MM.1S (cell line): ENCODE measurements around the gene STAG3.
"Not testable (repeated sequence)": the region's sequence is repeated elsewhere in the genome, so short reads cannot be mapped to it uniquely, and the experiment has no call there.

Source experiments
- DNase-seq: peaks from one replicate; pipeline ENCODE4 v3.0.0-alpha.2; 2015
- H2AFZ ChIP-seq: fragments of 300-600 bp; sonication (generic); 2 replicates; pipeline ENCODE4 v1.6.0; 2016; ENCODE audit warnings: antibody characterized with exemption, low read length
- H3F3A ChIP-seq: fragments of 300-600 bp; sonication (generic); 2 replicates; pipeline ENCODE4 v1.6.1; 2016; ENCODE audit warnings: mild to moderate bottlenecking, antibody characterized with exemption, low read length, moderate library complexity, mixed read lengths; ENCODE audit not compliant: insufficient read depth
- H3K27ac ChIP-seq: fragments of 300-600 bp; sonication (generic); 2 replicates; pipeline ENCODE4 v1.5.1; 2016; ENCODE audit warnings: mild to moderate bottlenecking, low read length
- H3K27me3 ChIP-seq: fragments of 300-600 bp; sonication (generic); replicated peaks from 2 replicates; pipeline ENCODE4 v1.6.0; 2016; ENCODE audit warnings: low read length; ENCODE audit not compliant: insufficient read depth
- H3K36me3 ChIP-seq: fragments of 300-600 bp; sonication (generic); replicated peaks from 2 replicates; pipeline ENCODE4 v1.6.1; 2016; ENCODE audit warnings: mild to moderate bottlenecking, low read length, mixed read lengths; ENCODE audit not compliant: insufficient read depth
- H3K4me1 ChIP-seq: fragments of 300-600 bp; sonication (generic); 2 replicates; pipeline ENCODE4 v1.6.1; 2016; ENCODE audit warnings: low read length, mixed read lengths
- H3K4me2 ChIP-seq: fragments of 300-600 bp; sonication (generic); 2 replicates; pipeline ENCODE4 v1.6.0; 2016; ENCODE audit warnings: low read depth, low read length
- H3K4me3 ChIP-seq: fragments of 300-600 bp; sonication (generic); 2 replicates; pipeline ENCODE4 v1.5.1; 2016; ENCODE audit warnings: low read length, mixed read lengths
- H3K79me2 ChIP-seq: fragments of 300-600 bp; sonication (generic); 2 replicates; pipeline ENCODE4 v1.6.1; 2016; ENCODE audit warnings: mixed run types, low read length, mixed read lengths
- H3K9ac ChIP-seq: fragments of 300-600 bp; sonication (generic); 2 replicates; pipeline ENCODE4 v1.6.1; 2016; ENCODE audit warnings: low read length, mixed read lengths
- H3K9me2 ChIP-seq: fragments of 300-600 bp; sonication (generic); replicated peaks from 2 replicates; pipeline ENCODE4 v1.6.1; 2016; ENCODE audit warnings: mild to moderate bottlenecking, low read length, mixed read lengths; ENCODE audit not compliant: insufficient read depth
- H3K9me3 ChIP-seq: fragments of 300-600 bp; sonication (generic); replicated peaks from 2 replicates; pipeline ENCODE4 v1.6.1; 2016; ENCODE audit warnings: mild to moderate bottlenecking, low read length, mixed read lengths; ENCODE audit not compliant: insufficient read depth
- H4K20me1 ChIP-seq: fragments of 300-600 bp; sonication (generic); 2 replicates; pipeline ENCODE4 v1.6.1; 2016; ENCODE audit warnings: mild to moderate bottlenecking, low read length, moderate library complexity, mixed read lengths; ENCODE audit not compliant: insufficient read depth
- CTCF ChIP-seq: fragments of 300-600 bp; sonication (generic); IDR thresholded peaks from 2 replicates; pipeline ENCODE4 v1.5.1; 2016; ENCODE audit warnings: antibody characterized with exemption, low read length, mixed read lengths
- EZH2 ChIP-seq: fragments of 300-600 bp; sonication (generic); optimal IDR thresholded peaks from 2 replicates; pipeline ENCODE3; 2017; ENCODE audit warnings: low read depth, mild to moderate bottlenecking, antibody characterized with exemption, low read length, mixed read lengths
- EZH2phosphoT487 ChIP-seq: fragments of 300-600 bp; sonication (generic); IDR thresholded peaks from 2 replicates; pipeline ENCODE4 v1.6.1; 2018; ENCODE audit warnings: antibody characterized with exemption, low read length

Gene STAG3

GRCh38 chr7:100175296-100175935 is 2.3 kb upstream of the STAG3 start:
- H3K4me1 ChIP-seq, result peaks cover 5% of the 10 kb centered on the region; the same call in 1 of the 2 replicates
- H3K4me3 ChIP-seq, result no peak overlapping the region
- no peaks in the 10 kb centered on the region for H3K9me2 ChIP-seq
- H3K27me3 ChIP-seq, result peaks cover 74% of the 10 kb centered on the region
- no peaks in the 10 kb centered on the region for H3K9me3 ChIP-seq
- no peaks in the 10 kb centered on the region for H4K20me1 ChIP-seq
- H3K4me2 ChIP-seq, result no peak overlapping the region
- no peak overlapping the region for H3K27ac ChIP-seq
- no peak overlapping the region for H3K9ac ChIP-seq
- no peak for TF ChIP-seq EZH2phosphoT487
- no peak for TF ChIP-seq EZH2
- no peak for TF ChIP-seq CTCF
- no peak for DNase-seq
- no peaks in the 10 kb centered on the region for H3F3A ChIP-seq
- H3K36me3 ChIP-seq, result no peaks in the 10 kb centered on the region
- H3K79me2 ChIP-seq, result no peaks in the 10 kb centered on the region
- no peak overlapping the region for H2AFZ ChIP-seq

- Histone ChIP-seq H3K27ac (no peak overlapping the region), H3K36me3 (no peaks in the 10 kb centered on the region), H3F3A (no peaks in the 10 kb centered on the region), H3K4me1 (peaks cover 5% of the 10 kb centered on the region; the same call in 1 of the 2 replicates), H3K4me2 (peak overlapping the region; percentile 98), H4K20me1 (no peaks in the 10 kb centered on the region), H3K9ac (no peak overlapping the region), H3K79me2 (no peaks in the 10 kb centered on the region), H3K9me2 (no peaks in the 10 kb centered on the region), H3K27me3 (peaks cover 75% of the 10 kb centered on the region), H3K9me3 (no peaks in the 10 kb centered on the region), H2AFZ (peak overlapping the region; percentile 97; the same call in 1 of the 2 replicates), H3K4me3 (peak overlapping the region; percentile 65)
- DNase-seq, result no peak
- no peak for TF ChIP-seq EZH2
These were observed 1.3 kb upstream of the STAG3 start for GRCh38 chr7:100176096-100177044.

- not testable (repeated sequence) for H3K79me2 ChIP-seq, H3K4me2 ChIP-seq, DNase-seq, H3K4me3 ChIP-seq, H3F3A ChIP-seq, H3K4me1 ChIP-seq, H4K20me1 ChIP-seq, H2AFZ ChIP-seq, H3K9me3 ChIP-seq, H3K9ac ChIP-seq, H3K36me3 ChIP-seq, H3K9me2 ChIP-seq, H3K27ac ChIP-seq
- peaks cover 56% of the 10 kb centered on the region for H3K27me3 ChIP-seq
These were observed 2.4 kb downstream of the STAG3 start for GRCh38 chr7:100180084-100180483.

DNA sequence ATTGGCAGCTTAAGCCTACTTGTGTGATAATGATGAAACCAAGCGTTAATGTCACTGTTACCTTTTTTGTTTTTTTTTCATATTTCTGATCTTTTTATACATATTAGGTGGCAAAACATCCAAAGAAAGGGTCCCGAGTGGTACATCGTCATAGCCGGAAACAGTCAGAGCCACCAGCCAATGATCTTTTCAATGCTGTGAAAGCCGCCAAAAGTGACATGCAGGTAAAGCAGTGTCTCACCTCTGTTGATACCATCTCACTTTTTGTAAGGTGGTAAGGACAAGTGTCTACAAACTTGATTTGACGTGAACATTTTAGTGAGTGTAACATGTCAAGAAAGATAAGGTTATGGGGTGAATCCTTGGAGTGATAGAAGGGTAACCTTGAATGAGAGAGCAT is 4.9 kb downstream of the STAG3 start:
- not testable (repeated sequence) for H3K9me2 ChIP-seq, H3F3A ChIP-seq, H3K36me3 ChIP-seq, DNase-seq, H4K20me1 ChIP-seq, H3K4me3 ChIP-seq, H3K9me3 ChIP-seq, H3K79me2 ChIP-seq, H2AFZ ChIP-seq, H3K4me1 ChIP-seq, H3K9ac ChIP-seq, H3K27ac ChIP-seq, H3K4me2 ChIP-seq
- peaks cover 38% of the 10 kb centered on the region for H3K27me3 ChIP-seq

DNA sequence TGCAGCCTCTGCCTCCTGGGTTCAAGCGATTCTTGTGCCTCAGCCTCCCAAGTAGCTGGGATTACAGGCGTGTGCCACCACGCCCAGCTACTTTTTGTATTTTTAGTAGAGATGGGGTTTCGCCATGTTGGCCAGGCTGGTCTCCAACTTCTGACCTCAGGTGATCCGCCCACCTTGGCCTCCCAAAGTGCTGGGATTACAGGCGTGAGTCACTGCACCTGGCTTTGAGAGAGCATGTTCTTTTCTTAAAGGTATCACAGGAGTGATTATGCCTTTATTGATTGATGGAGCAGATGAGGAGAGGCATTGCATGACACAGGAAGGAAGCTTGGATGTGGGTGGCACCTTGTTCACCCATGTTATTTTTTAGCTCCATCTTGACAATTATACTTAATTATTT is 5.4 kb downstream of the STAG3 start:
- H3K4me2 ChIP-seq, H3K4me1 ChIP-seq, H3F3A ChIP-seq, H3K9me3 ChIP-seq, H3K27ac ChIP-seq, H3K4me3 ChIP-seq, H3K36me3 ChIP-seq, H2AFZ ChIP-seq, DNase-seq, H3K79me2 ChIP-seq, H3K9ac ChIP-seq, H4K20me1 ChIP-seq, H3K9me2 ChIP-seq: not testable (repeated sequence)
- H3K27me3 ChIP-seq, result peaks cover 36% of the 10 kb centered on the region
